Fibroblast of villous mesenchyme (primary cell): ENCODE measurements around the gene SH3RF3. TPM values are rescaled to one million over a fixed set of nuclear protein-coding genes. Genes with fewer than 3 reads are reported as not detected.
A peak's percentile ranks its signal among the peaks of the same experiment; 100 is the strongest.

Source experiments
- DNase-seq: peaks from one replicate; pipeline ENCODE4 v3.0.0-alpha.2; 2010; ENCODE audit warnings: low read depth
- H3K4me3 ChIP-seq: 2 replicates; pipeline ENCODE4 v1.5.1; 2011; ENCODE audit warnings: low read depth, mild to moderate bottlenecking, low read length
- total RNA-seq: library from RNA; depleted of rRNA; stranded (reverse); fragments of >200 nt; gene quantifications from 2 replicates; pipeline ENCODE4 v1.2.3, GENCODE V29; 2012
- TF ChIP-seq, protein P1 (sequence below): IDR thresholded peaks from 2 replicates; pipeline ENCODE4 v1.5.1; 2012; ENCODE audit warnings: low read depth, mild to moderate bottlenecking, low read length; ENCODE audit not compliant: insufficient read depth

The SH3RF3 gene
- total RNA-seq, 1 donor: 13.4 TPM

DNA sequence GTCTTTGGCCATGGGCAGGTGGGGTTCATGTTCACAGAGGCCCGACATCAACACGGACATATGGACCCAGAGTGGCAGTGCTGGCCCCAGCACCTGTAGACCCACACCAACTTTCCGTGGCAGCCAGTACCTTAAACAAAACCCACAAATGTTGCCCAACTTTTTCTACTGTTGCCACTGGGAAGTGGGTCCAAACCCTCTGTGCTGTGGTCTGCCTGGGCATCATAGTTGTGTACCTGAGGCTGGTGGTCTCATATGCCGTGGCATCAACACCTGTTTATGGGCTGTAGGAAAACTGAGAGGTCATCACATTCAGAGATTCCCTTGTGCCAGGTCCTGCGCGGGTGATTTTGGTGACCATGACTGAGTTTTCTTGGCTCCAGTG lies 79.9 kb downstream of the SH3RF3 start:
- no peak for DNase-seq
- H3K4me3 ChIP-seq: no peak overlapping the region
- TF ChIP-seq, protein P1, sequence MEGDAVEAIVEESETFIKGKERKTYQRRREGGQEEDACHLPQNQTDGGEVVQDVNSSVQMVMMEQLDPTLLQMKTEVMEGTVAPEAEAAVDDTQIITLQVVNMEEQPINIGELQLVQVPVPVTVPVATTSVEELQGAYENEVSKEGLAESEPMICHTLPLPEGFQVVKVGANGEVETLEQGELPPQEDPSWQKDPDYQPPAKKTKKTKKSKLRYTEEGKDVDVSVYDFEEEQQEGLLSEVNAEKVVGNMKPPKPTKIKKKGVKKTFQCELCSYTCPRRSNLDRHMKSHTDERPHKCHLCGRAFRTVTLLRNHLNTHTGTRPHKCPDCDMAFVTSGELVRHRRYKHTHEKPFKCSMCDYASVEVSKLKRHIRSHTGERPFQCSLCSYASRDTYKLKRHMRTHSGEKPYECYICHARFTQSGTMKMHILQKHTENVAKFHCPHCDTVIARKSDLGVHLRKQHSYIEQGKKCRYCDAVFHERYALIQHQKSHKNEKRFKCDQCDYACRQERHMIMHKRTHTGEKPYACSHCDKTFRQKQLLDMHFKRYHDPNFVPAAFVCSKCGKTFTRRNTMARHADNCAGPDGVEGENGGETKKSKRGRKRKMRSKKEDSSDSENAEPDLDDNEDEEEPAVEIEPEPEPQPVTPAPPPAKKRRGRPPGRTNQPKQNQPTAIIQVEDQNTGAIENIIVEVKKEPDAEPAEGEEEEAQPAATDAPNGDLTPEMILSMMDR: no peak

DNA sequence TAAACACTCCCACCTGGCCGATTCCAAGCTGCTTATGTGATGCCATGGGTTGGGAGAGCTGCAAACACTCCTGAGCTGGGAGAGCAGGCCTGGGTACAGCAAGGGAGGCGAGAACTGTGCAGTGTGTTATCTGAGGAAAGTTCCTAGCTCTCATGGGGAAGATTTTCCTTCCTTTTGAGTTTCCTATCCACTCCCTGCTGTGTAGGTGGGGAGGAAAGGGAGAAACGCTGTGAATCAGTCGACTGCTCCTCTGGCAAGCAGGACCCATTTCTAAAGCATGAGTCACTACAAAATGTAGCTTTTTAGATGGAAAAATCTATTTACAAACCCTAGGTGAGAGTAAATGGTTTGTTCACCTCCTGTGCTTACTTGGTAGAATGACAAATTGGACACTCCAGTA lies 80.4 kb downstream of the SH3RF3 start:
- TF ChIP-seq, protein P1: no peak
- H3K4me3 ChIP-seq: no peak overlapping the region

DNA sequence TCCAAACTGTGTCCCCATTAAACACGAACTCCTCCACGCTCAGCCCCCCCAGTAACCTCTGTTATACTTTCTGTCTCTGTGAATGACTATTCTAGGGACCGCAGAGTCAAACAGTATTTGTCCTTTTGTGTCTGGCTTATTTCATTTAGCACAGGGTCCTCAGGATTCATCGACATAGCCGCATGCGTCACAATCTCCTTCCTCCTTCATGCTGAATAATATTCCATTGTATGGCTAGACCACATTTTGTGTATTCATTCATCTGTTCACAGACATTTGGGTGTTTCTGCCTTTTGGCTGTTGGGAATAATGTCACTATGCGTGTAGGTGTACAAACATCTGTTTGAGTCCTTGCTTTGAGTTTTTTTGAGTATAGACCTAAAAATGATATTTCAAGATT lies 80.9 kb downstream of the SH3RF3 start:
- no peak overlapping the region for H3K4me3 ChIP-seq
- DNase-seq: no peak
- TF ChIP-seq, protein P1: no peak

More for the DNA sequence above, 80.4 kb downstream of the SH3RF3 start:
- DNase-seq: peak; percentile 76

DNA sequence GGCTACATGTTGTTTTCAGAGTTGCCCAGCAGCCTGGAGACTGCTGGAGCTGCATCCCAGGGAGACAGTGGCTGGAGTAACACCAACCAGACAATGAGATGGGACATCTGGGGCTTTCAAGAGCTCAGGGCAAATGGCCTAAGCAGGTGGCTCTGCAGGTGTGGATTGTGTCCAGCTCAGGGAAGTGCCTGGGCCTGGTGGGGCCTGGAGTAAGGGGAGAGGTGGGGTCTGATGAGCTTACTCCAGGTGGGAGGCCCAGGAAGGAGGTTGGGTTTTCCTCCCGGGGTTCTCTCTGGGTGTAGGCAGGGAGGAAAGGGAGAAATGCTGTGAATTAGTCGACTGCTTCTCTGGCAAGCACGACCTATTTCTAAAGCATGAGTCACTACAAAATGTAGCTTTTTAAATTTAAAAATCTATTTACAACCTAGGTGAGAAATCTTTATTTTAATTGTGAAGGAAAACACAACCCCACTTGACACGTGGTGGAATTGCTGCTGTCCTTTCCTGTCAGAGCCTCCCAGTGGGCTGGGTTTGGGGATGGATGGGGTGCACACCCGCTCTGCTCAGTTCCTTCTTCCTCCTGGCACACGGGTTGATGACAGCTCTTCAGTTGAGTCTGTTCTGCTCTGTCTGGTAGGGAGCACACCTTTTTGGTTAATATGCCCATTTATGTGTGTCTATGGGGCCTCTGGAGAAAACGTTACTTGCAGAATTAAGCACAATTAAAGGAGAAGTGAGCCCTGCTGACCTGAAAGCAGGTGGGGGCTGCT lies 81.6 kb downstream of the SH3RF3 start:
- no peak overlapping the region for H3K4me3 ChIP-seq
- peak; percentile 36 for DNase-seq
- TF ChIP-seq, protein P1: no peak

DNA sequence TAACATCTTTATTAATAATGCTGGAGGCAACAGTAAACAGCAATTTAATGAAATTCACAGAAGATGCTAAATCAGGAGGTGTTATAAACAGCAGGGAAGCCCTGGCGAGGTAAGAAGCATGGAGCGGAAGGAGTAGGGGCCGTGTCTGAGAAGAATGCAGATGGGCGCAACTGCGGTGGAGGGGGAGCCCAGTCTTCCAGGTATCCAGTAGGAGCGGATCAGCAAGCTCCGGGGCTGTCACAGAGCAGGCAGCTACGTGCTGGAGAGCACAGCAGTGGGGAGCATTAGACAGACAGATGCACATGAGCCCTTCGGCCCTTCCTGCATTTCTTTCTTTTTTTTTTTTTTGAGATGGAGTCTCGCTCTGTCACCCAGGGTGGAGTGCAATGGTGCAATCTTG lies 82.3 kb downstream of the SH3RF3 start:
- TF ChIP-seq, protein P1: no peak
- DNase-seq: no peak
- no peak overlapping the region for H3K4me3 ChIP-seq

DNA sequence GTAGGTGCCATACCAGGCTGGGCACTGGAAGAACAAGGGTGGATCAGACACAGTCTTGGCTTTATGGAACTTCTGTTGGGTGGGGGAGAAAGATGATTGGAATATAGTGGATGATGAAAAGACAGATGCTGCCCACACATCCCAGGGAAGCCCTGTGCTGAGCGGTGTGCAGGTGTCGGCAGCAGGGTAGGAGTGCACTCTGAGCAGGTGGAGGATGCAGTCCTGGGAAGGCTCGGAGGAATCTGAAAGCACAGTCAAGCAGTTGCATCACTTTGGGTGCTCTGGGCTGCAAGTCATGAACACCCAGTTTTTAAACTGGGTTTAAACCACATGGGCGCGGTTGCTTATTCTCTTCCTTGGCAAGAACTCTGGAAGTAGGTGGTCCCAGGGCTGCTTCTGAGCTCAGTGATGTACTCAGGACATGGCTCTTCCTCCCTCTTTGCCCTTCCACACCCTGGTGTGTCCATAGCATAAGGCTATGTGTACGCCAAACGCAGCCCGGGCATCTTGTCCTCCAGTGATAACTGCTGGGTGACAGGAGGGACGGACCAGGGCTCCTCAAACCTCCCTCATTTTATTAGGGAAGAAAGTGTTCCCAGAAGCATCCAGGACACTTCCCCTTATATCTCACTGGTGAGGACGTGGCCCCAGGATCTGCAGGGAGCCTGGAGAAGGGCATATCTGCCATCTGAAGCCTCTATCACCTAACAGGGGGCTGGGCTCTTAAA lies 84.0 kb downstream of the SH3RF3 start:
- H3K4me3 ChIP-seq: no peak overlapping the region
- DNase-seq: peak; percentile 27
- TF ChIP-seq, protein P1: no peak
